DOHH2 (cell line): ENCODE data around the gene MAL.
"Not testable (repeated sequence)": the region's sequence is repeated elsewhere in the genome, so short reads cannot be mapped to it uniquely, and the experiment has no call there.

Experiments
- H3F3A ChIP-seq: fragments of 200-600 bp; sonication (generic), shearing (Covaris generic); 2 replicates; pipeline ENCODE4 v1.6.0; 2016; ENCODE audit warnings: antibody characterized with exemption, mild to moderate bottlenecking; ENCODE audit not compliant: control insufficient read depth, insufficient read depth
- H3K27ac ChIP-seq: fragments of 200-600 bp; sonication (generic); 2 replicates; pipeline ENCODE4 v1.5.1; 2014; ENCODE audit warnings: low read depth, mild to moderate bottlenecking, low read length, moderate library complexity
- H3K27me3 ChIP-seq: fragments of 200-600 bp; sonication (generic); 2 replicates; pipeline ENCODE4 v1.6.1; 2014; ENCODE audit warnings: mild to moderate bottlenecking, low read length, mixed read lengths; ENCODE audit not compliant: control insufficient read depth
- H3K36me3 ChIP-seq: fragments of 200-600 bp; sonication (generic); 2 replicates; pipeline ENCODE4 v1.6.1; 2014; ENCODE audit warnings: mild to moderate bottlenecking, low read length, moderate library complexity, mixed read lengths; ENCODE audit not compliant: control insufficient read depth
- H3K4me1 ChIP-seq: fragments of 200-600 bp; sonication (generic); 2 replicates; pipeline ENCODE4 v1.6.1; 2014; ENCODE audit warnings: mild to moderate bottlenecking, low read length, mixed read lengths; ENCODE audit not compliant: control insufficient read depth
- H3K4me2 ChIP-seq: fragments of 200-600 bp; sonication (generic); 2 replicates; pipeline ENCODE4 v1.6.0; 2014; ENCODE audit warnings: mild to moderate bottlenecking, low read length, moderate library complexity
- H3K4me3 ChIP-seq: fragments of 200-600 bp; sonication (generic); 2 replicates; pipeline ENCODE4 v1.5.1; 2014; ENCODE audit warnings: mild to moderate bottlenecking, low read length, mixed read lengths
- H3K79me2 ChIP-seq: fragments of 200-600 bp; sonication (generic); 2 replicates; pipeline ENCODE4 v1.6.1; 2014; ENCODE audit warnings: mild to moderate bottlenecking, low read length, mixed read lengths; ENCODE audit not compliant: control insufficient read depth
- H3K9me2 ChIP-seq: fragments of 200-600 bp; sonication (generic); replicated peaks from 2 replicates; pipeline ENCODE4 v1.6.1; 2014; ENCODE audit warnings: mild to moderate bottlenecking, low read length, mixed read lengths; ENCODE audit not compliant: control insufficient read depth
- H3K9me3 ChIP-seq: fragments of 200-600 bp; sonication (generic); 2 replicates; pipeline ENCODE4 v1.6.1; 2014; ENCODE audit warnings: antibody characterized with exemption, low read length, mixed read lengths; ENCODE audit not compliant: control insufficient read depth, insufficient read depth
- H4K20me1 ChIP-seq: fragments of 200-600 bp; sonication (generic); 2 replicates; pipeline ENCODE4 v1.6.0; 2014; ENCODE audit warnings: low read depth, mild to moderate bottlenecking, antibody characterized with exemption, low read length, moderate library complexity; ENCODE audit not compliant: control insufficient read depth, insufficient read depth
- EZH2phosphoT487 ChIP-seq: fragments of 200-600 bp; sonication (generic); IDR thresholded peaks from 2 replicates; pipeline ENCODE4 v1.6.1; 2017; ENCODE audit warnings: borderline replicate concordance, mild to moderate bottlenecking, antibody characterized with exemption, low read length, moderate library complexity, mixed read lengths
- TF ChIP-seq, protein P1 (sequence below): fragments of 200-600 bp; sonication (generic); IDR thresholded peaks from one replicate; pipeline ENCODE4 v1.5.1; 2014; ENCODE audit warnings: antibody characterized with exemption, mild to moderate bottlenecking, low read depth, low read length; ENCODE audit not compliant: poor library complexity, severe bottlenecking

Gene MAL

DNA sequence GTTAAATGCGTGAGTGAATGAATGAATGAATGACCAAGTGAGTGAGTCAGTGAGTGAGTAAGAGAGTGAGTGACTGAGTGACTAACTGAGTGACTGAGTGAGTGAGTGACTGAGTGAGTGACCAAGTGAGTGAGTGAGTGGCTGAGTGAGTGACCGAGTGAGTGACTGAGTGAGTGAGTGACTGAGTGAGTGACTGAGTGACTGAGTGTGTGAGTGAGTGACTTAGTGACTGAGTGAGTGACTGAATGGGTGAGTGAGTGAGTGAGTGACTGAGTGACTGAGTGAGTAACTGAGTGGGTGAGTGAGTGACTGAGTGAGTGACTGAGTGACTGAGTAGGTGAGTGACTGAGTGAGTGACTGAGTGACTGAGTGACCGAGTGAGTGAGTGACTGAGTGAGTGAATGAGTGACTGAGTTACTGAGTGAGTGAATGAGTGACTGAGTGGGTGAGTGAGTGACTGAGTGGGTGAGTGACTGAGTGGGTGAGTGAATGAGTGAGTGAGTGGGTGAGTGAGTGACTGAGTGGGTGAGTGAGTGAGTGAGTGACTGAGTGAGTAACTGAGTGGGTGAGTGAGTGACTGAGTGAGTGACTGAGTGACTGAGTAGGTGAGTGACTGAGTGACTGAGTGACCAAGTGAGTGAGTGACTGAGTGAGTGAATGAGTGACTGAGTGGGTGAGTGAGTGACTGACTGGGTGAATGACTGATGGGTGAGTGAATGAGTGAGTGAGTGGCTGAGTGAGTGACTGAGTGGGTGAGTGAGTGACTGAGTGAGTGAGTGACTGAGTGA, 11.3 kb downstream of the MAL start:
- H3K4me1 ChIP-seq: no peaks in the 10 kb centered on the region
- TF ChIP-seq EZH2phosphoT487: no peak
- TF ChIP-seq, protein P1, sequence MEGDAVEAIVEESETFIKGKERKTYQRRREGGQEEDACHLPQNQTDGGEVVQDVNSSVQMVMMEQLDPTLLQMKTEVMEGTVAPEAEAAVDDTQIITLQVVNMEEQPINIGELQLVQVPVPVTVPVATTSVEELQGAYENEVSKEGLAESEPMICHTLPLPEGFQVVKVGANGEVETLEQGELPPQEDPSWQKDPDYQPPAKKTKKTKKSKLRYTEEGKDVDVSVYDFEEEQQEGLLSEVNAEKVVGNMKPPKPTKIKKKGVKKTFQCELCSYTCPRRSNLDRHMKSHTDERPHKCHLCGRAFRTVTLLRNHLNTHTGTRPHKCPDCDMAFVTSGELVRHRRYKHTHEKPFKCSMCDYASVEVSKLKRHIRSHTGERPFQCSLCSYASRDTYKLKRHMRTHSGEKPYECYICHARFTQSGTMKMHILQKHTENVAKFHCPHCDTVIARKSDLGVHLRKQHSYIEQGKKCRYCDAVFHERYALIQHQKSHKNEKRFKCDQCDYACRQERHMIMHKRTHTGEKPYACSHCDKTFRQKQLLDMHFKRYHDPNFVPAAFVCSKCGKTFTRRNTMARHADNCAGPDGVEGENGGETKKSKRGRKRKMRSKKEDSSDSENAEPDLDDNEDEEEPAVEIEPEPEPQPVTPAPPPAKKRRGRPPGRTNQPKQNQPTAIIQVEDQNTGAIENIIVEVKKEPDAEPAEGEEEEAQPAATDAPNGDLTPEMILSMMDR: no peak
- no peaks in the 10 kb centered on the region for H3K36me3 ChIP-seq
- H3K9me3 ChIP-seq: no peaks in the 10 kb centered on the region; the same call in 1 of the 2 replicates
- no peak overlapping the region for H3K27ac ChIP-seq
- H3K4me2 ChIP-seq: no peak overlapping the region
- peaks cover 5% of the 10 kb centered on the region for H3K27me3 ChIP-seq
- no peaks in the 10 kb centered on the region for H3F3A ChIP-seq
- no peaks in the 10 kb centered on the region for H4K20me1 ChIP-seq
- no peaks in the 10 kb centered on the region for H3K9me2 ChIP-seq
- no peaks in the 10 kb centered on the region for H3K79me2 ChIP-seq
- H3K4me3 ChIP-seq: no peak overlapping the region

DNA sequence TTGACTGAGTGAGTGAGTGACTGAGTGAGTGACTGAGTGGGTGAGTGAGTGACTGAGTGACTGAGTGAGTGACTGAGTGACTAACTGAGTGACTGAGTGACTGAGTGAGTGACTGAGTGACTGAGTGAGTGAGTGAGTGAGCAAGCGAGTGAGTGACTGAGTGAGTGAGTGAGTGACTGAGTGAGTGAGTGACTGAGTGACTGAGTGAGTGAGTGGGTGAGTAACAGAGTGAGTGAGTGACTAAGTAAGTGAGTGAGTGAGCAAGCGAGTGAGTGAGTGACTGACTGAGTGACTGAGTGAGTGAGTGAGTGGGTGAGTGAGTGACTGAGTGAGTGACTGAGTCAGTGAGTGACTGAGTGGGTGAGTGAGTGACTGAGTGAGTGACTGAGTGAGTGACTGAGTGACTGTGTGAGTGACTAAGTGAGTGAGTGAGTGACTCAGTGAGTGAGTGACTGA, 11.9 kb downstream of the MAL start:
- H3K4me2 ChIP-seq: no peak overlapping the region
- H3K4me3 ChIP-seq: no peak overlapping the region
- no peaks in the 10 kb centered on the region for H4K20me1 ChIP-seq
- no peaks in the 10 kb centered on the region for H3K9me2 ChIP-seq
- H3K9me3 ChIP-seq: no peaks in the 10 kb centered on the region; the same call in 1 of the 2 replicates
- H3K27me3 ChIP-seq: peaks cover 11% of the 10 kb centered on the region
- H3F3A ChIP-seq: no peaks in the 10 kb centered on the region
- H3K36me3 ChIP-seq: no peaks in the 10 kb centered on the region
- no peaks in the 10 kb centered on the region for H3K79me2 ChIP-seq
- H3K27ac ChIP-seq: no peak overlapping the region
- H3K4me1 ChIP-seq: no peaks in the 10 kb centered on the region
- TF ChIP-seq, protein P1: no peak
- no peak for TF ChIP-seq EZH2phosphoT487

DNA sequence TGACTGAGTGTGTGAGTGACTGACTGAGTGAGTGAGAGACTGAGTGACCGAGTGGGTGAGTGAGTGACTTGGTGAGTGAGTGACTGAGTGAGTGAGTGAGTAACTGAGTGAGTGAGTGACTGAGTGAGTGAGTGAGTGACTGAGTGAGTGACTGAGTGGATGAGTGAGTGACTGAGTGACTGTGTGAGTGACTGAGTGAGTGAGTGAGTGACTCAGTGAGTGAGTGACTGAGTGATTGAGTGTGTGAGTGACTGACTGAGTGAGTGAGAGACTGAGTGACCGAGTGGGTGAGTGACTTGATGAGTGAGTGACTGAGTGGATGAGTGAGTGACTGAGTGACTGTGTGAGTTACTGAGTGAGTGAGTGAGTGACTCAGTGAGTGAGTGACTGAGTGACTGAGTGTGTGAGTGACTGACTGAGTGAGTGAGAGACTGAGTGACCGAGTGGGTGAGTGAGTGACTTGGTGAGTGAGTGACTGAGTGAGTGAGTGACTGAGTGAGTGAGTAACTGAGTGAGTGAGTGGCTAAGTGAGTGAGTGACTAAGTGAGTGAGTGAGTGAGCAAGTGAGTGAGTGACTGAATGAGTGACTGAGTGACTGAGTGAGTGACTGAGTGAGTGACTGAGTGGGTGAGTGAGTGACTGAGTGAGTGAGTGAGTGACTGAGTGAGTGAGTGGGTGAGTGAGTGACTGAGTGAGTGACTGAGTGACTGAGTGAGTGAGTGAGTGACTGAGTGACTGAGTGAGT, 12.5 kb downstream of the MAL start:
- not testable (repeated sequence) for H3K9me3 ChIP-seq, H3K4me3 ChIP-seq, H3K36me3 ChIP-seq, H3F3A ChIP-seq, H3K79me2 ChIP-seq, H3K9me2 ChIP-seq, H3K4me1 ChIP-seq, H4K20me1 ChIP-seq, H3K4me2 ChIP-seq, H3K27ac ChIP-seq
- peaks cover 17% of the 10 kb centered on the region for H3K27me3 ChIP-seq
